ENCODE data around the gene LPCAT1. TPM values are rescaled to one million over a fixed set of nuclear protein-coding genes. Genes with fewer than 3 reads are reported as not detected.

The LPCAT1 gene
- total and polyA plus RNA-seq, 2 donors (not counting 3 experiments of a cell fraction or from before 2014, with no cell fraction given) = 28.9 to 57.2 TPM

DNA sequence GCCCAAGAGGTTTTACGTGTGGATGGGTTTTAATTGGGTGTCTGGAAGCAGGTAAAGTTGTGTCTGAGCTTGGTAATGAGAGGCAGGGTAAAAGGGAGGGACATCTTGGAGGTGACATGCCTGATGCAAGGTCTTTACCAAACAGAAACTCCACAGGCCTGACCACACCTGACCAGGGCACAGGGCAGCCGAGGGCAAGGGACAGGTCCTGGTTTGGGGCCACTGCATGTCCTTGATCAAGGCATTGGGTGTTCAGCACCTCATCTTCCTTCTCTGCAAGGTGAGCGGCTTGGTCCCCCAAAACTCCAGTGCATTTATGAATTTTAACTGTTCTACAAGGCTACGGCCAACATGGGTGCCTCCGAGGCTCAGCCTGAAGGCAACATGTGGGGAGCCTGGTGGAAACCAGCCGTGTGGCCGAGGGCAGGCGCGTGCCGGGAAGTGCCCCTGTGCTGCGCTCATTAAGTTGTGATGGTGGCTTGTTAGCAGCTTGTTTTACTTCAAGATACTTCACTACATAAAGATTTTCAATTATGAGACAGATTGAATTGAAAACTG lies 30.7 kb upstream of the LPCAT1 start:
- BruUV-seq (replicated peaks) = no TSS peak
- dilution Hi-C loops (cut with MboI; ENCODE audit: extremely low pct_ligation_motif_present, low sequenced_read_pairs) (no loop called here), intact Hi-C loops (cut with micrococcal nuclease) (no loop called here)
- FAIRE-seq (no peak), DNase-seq (ENCODE audit: low read depth, low spot score) (no peak)
- Histone ChIP-seq H3K9ac (replicated peaks; ENCODE audit: extremely low read depth, insufficient read depth, low read length) (no peak overlapping the region), H3K79me2 (ENCODE audit: control insufficient read depth, insufficient read depth, low read length) (no peaks in the 10 kb centered on the region), H3K9me1 (replicated peaks; ENCODE audit: control insufficient read depth, extremely low read depth, insufficient read depth, low read length) (no peaks in the 10 kb centered on the region), H3K27me3 (ENCODE audit: control insufficient read depth in 2 of 2, insufficient read depth in 2 of 2, low read length in 2 of 2) (peaks cover 0 to 2% of the 10 kb centered on the region in 2 experiments), H3K36me3 (ENCODE audit: control insufficient read depth in 2 of 2, extremely low read depth in 1 of 2, insufficient read depth in 2 of 2, low read length in 2 of 2) (no peaks in the 10 kb centered on the region), H3K9me3 (replicated peaks; ENCODE audit: control insufficient read depth, insufficient read depth, low read length) (no peaks in the 10 kb centered on the region), H3K4me1 (ENCODE audit: control insufficient read depth, extremely low read depth, insufficient read depth, low read length) (peaks cover 5% of the 10 kb centered on the region), H2AFZ (ENCODE audit: low read depth, low read length) (no peak overlapping the region), H3K4me2 (ENCODE audit: insufficient read depth, low read length) (no peak overlapping the region), H3K4me3 (replicated peaks in 1 of 3; ENCODE audit: insufficient read depth in 1 of 3, low read depth in 1 of 3, low read length in 3 of 3) (no peak overlapping the region), H4K20me1 (replicated peaks; ENCODE audit: control insufficient read depth, extremely low read depth, insufficient read depth, low read length) (no peaks in the 10 kb centered on the region), H3K27ac (ENCODE audit: insufficient read depth, low read depth, low read length) (no peak overlapping the region)
- CTCF ChIA-PET = no interaction called here
- TF ChIP-seq, protein P1, sequence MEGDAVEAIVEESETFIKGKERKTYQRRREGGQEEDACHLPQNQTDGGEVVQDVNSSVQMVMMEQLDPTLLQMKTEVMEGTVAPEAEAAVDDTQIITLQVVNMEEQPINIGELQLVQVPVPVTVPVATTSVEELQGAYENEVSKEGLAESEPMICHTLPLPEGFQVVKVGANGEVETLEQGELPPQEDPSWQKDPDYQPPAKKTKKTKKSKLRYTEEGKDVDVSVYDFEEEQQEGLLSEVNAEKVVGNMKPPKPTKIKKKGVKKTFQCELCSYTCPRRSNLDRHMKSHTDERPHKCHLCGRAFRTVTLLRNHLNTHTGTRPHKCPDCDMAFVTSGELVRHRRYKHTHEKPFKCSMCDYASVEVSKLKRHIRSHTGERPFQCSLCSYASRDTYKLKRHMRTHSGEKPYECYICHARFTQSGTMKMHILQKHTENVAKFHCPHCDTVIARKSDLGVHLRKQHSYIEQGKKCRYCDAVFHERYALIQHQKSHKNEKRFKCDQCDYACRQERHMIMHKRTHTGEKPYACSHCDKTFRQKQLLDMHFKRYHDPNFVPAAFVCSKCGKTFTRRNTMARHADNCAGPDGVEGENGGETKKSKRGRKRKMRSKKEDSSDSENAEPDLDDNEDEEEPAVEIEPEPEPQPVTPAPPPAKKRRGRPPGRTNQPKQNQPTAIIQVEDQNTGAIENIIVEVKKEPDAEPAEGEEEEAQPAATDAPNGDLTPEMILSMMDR (IDR thresholded peaks at IDR 0.05; ENCODE audit: extremely low read depth in 1 of 2, insufficient read depth in 1 of 2, low read depth in 1 of 2, low read length in 2 of 2) = no peak
- TF ChIP-seq MYC (IDR thresholded peaks at IDR 0.05; ENCODE audit: low read depth, low read length) (no peak), FOS (IDR thresholded peaks at IDR 0.05; ENCODE audit: borderline replicate concordance, insufficient read depth, low read length) (no peak), POLR2AphosphoS5 (IDR thresholded peaks at IDR 0.05; ENCODE audit: insufficient read depth, low read depth, low read length) (no peak), JUN (IDR thresholded peaks at IDR 0.05; ENCODE audit: borderline replicate concordance, insufficient read depth, insufficient read length, low read depth) (no peak), GATA2 (IDR thresholded peaks at IDR 0.05; ENCODE audit: insufficient read depth, insufficient read length, low read depth, low read length) (no peak), EZH2 (IDR thresholded peaks at IDR 0.05; ENCODE audit: borderline replicate concordance, low read depth, low read length, severe bottlenecking) (no peak), POLR2A (IDR thresholded peaks at IDR 0.05; ENCODE audit: low read depth, low read length) (no peak), MAX (IDR thresholded peaks at IDR 0.05; ENCODE audit: insufficient read depth, insufficient read length) (no peak)
- POLR2A ChIA-PET = no interaction called here
